Ovary (tissue), 3 donors: ENCODE data around the gene CTDSPL.

ENCODE experiments used
- EP300 ChIP-seq: sonication (generic); formaldehyde crosslinking; IDR thresholded peaks from one replicate; pipeline ENCODE4 v1.6.1; 2017; ENCODE audit warnings: antibody characterized with exemption
- POLR2A ChIP-seq: fragments of 450-650 bp; IDR thresholded peaks from one replicate; pipeline ENCODE4 v1.6.1; 2017; ENCODE audit warnings: antibody characterized with exemption, mild to moderate bottlenecking, moderate library complexity
- TF ChIP-seq, protein P1 (sequence below), 3 donors: fragments of 450-650 bp in 2 of 3; fragments of 200-600 bp in 1 of 3; IDR thresholded peaks; one replicate each; pipeline versions ENCODE4 v1.5.1 to v1.8.0; 2016 to 2022; ENCODE audit warnings: antibody characterized with exemption in 3 of 3, mild to moderate bottlenecking in 1 of 3
- donor health status: DM: no; HTN: no; CAD: no.

DNA sequence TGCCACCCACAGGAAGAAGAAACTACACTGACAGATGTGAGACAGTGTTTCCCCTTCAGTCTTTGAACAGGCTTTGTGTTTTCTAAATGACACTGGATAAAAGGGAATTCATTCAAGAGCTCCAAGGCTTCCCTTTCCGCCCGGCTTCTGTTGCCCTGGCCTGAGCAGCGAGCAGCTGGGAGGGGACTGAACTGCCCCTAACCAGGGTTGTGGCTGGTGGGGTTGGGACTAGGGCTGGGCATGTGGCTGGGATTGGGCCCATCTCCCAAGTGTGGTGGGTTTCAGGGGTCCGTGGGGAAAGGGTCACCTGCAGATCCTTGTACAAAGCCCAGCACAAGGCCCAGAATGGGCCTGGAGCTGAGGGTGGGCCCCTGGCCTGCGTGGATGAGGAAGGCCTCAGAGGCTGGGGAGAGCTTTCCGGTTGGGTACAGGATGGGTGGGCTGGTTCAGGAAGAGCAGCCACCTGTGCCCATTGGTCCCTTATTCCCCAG is 139.3 kb downstream of the CTDSPL start:
- TF ChIP-seq, protein P1, sequence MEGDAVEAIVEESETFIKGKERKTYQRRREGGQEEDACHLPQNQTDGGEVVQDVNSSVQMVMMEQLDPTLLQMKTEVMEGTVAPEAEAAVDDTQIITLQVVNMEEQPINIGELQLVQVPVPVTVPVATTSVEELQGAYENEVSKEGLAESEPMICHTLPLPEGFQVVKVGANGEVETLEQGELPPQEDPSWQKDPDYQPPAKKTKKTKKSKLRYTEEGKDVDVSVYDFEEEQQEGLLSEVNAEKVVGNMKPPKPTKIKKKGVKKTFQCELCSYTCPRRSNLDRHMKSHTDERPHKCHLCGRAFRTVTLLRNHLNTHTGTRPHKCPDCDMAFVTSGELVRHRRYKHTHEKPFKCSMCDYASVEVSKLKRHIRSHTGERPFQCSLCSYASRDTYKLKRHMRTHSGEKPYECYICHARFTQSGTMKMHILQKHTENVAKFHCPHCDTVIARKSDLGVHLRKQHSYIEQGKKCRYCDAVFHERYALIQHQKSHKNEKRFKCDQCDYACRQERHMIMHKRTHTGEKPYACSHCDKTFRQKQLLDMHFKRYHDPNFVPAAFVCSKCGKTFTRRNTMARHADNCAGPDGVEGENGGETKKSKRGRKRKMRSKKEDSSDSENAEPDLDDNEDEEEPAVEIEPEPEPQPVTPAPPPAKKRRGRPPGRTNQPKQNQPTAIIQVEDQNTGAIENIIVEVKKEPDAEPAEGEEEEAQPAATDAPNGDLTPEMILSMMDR (IDR thresholded peaks at IDR 0.05): no peak
- TF ChIP-seq POLR2A: no peak
- no peak for TF ChIP-seq EP300
